GM12892 (cell line): ENCODE results near the gene RP9.

Experiments used
- POLR2A ChIP-seq: IDR thresholded peaks from 2 replicates; pipeline ENCODE4 v1.6.1; 2011; ENCODE audit warnings: low read depth, low read length, control low read depth
- POLR2AphosphoS5 ChIP-seq: IDR thresholded peaks from 2 replicates; pipeline ENCODE4 v1.6.1; 2011; ENCODE audit warnings: low read depth, low read length, control low read depth

DNA sequence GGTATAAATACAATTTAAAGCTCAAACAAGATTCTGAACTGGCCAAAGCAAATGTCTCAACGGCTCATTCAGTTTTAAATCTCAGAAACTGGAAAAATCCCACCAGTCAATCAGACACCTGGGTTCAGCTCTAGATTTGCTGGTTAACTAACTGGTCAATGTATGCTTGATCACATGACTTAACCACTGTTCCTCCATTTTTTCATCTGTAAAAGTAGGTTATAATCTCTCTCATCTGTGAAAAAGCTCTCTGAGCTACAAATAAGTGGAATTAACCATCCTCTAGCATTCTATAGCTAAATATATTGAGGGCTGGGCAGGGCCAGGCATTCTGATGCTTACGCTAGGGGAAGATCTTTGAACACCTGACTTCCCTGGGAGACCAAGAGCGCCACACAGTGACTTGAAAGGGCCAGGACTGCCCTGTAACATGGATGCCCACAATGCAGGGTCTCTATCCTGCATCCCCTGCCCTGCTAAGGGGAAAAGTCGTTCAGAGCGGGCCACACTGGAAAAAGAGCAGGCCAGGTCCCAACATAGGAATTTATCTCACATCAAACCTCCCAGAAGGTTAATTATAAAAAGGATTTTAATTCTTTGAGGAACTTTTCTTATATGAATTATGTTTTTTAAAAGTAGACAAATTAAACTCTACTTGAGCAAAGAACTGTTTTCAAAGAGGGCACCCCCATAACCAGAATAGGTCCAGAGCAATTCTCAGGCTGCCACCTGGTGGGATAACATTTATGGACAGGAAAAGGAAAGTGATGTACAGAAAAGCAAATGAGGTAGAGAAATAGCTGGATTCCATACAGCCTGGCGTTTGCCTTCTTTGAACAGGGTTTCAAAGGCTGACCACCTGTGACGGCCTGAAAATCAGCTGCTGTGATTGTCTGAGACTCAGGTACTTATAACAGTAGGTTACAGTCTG is 1.8 kb downstream of the RP9 start:
- TF ChIP-seq POLR2A (no peak), POLR2AphosphoS5 (no peak)
